H1 (cell line): ENCODE results near the gene HDAC9. TPM values are rescaled to one million over a fixed set of nuclear protein-coding genes. Genes with fewer than 3 reads are reported as not detected.

ENCODE experiments used
- BCL11A ChIP-seq, 2 experiments: IDR thresholded peaks; one replicate each; pipeline ENCODE4 v1.6.1; 2011; ENCODE audit warnings: low read depth in 2 of 2, low read length in 2 of 2, mild to moderate bottlenecking in 2 of 2
- EZH2 ChIP-seq: fragments of 200-600 bp; sonication (generic); IDR thresholded peaks from 2 replicates; pipeline ENCODE4 v1.7.1; 2012; ENCODE audit warnings: low read depth, mild to moderate bottlenecking, moderate library complexity, low read length, inconsistent platforms; ENCODE audit not compliant: severe bottlenecking
- GTF2F1 ChIP-seq: IDR thresholded peaks from 2 replicates; pipeline ENCODE4 v1.6.1; 2012; ENCODE audit warnings: low read depth, low read length, improper control_type of control experiment, borderline replicate concordance
- HDAC6 ChIP-seq: IDR thresholded peaks from one replicate; pipeline ENCODE4 v1.7.1; 2012; ENCODE audit warnings: low read depth, mild to moderate bottlenecking, inconsistent platforms, low read length, moderate library complexity
- KDM4A ChIP-seq: IDR thresholded peaks from one replicate; pipeline ENCODE4 v1.7.1; 2012; ENCODE audit warnings: low read depth, mild to moderate bottlenecking, moderate library complexity, low read length, inconsistent platforms; ENCODE audit not compliant: severe bottlenecking
- PHF8 ChIP-seq: fragments of 200-600 bp; sonication (generic); conservative IDR thresholded peaks from 2 replicates; pipeline ENCODE4 v1.7.1; 2012; ENCODE audit warnings: low read depth, mild to moderate bottlenecking, inconsistent platforms, low read length, moderate library complexity
- POLR2A ChIP-seq, 2 experiments: IDR thresholded peaks; 1 replicate in 1 of 2; 2 replicates in 1 of 2; pipeline ENCODE4 v1.6.1; 2011; ENCODE audit warnings: low read depth in 2 of 2, low read length in 2 of 2, mild to moderate bottlenecking in 2 of 2; ENCODE audit errors: control extremely low read depth in 1 of 2
- RFX5 ChIP-seq: IDR thresholded peaks from 2 replicates; pipeline ENCODE4 v1.6.1; 2011; ENCODE audit warnings: low read depth, low read length, improper control_type of control experiment, borderline replicate concordance
- SIRT6 ChIP-seq: IDR thresholded peaks from one replicate; pipeline ENCODE4 v1.7.1; 2012; ENCODE audit warnings: low read length, inconsistent platforms
- polyA plus RNA-seq, 7 experiments: library from polyadenylated mRNA; depleted of rRNA in 3 of 7; stranded (reverse) in 5 of 7; unstranded in 2 of 7; fragments of >200 nt in 5 of 7; fragments of 200-250 nt in 2 of 7; gene quantifications; 1 replicate in 5 of 7; 2 replicates in 1 of 7; 4 replicates in 1 of 7; pipeline versions ENCODE4 v1.2.1 to v1.2.3, GENCODE V29; 2011 to 2013; ENCODE audit warnings: missing spikeins in 2 of 7, mixed read lengths in 2 of 7
- total RNA-seq: library from RNA; stranded (reverse); fragmentation: NEBNext Ultra II Directional; extraction: Animal tissue kit (Norgen Biotek cat#: 25700); gene quantifications from 2 replicates; pipeline ENCODE4 v1.2.1, GENCODE V29; 2021
- TF ChIP-seq, protein P1 (sequence below): fragments of 300-600 bp; sonication (generic); IDR thresholded peaks from 2 replicates; pipeline ENCODE4 v1.7.1; 2012; ENCODE audit warnings: low read length, moderate library complexity, mild to moderate bottlenecking, inconsistent platforms; ENCODE audit not compliant: insufficient replicate concordance
- TF ChIP-seq, protein P2 (sequence below): IDR thresholded peaks from 2 replicates; pipeline ENCODE4 v1.6.1; 2011; ENCODE audit warnings: low read length, improper control_type of control experiment

Gene HDAC9
- total and polyA plus RNA-seq, 2 of the 8 experiments (the other 6 are each of a cell fraction or from before 2014, with no cell fraction given), result 9.5 to 13.1 TPM

DNA sequence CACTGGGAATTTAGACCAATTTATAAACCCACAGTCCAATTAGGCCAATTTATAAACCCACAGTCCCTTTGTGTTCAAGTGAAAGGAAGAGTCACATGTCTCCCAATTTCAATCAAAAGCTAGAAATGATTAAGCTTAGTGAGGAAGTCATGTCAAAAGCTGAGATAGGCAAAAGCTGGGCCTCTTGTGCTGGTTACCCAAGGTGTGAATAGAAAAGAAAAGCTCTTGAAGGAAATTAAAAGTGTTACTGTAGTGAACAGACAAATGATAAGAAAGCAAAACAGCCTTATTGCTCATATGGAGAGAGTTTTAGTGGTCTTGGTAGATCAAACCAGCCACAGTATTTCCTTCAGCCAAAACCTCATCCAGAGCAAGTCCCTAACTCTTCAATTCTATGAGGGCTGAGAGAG is 245.0 kb downstream of the HDAC9 start (continued):
- TF ChIP-seq, protein P1, sequence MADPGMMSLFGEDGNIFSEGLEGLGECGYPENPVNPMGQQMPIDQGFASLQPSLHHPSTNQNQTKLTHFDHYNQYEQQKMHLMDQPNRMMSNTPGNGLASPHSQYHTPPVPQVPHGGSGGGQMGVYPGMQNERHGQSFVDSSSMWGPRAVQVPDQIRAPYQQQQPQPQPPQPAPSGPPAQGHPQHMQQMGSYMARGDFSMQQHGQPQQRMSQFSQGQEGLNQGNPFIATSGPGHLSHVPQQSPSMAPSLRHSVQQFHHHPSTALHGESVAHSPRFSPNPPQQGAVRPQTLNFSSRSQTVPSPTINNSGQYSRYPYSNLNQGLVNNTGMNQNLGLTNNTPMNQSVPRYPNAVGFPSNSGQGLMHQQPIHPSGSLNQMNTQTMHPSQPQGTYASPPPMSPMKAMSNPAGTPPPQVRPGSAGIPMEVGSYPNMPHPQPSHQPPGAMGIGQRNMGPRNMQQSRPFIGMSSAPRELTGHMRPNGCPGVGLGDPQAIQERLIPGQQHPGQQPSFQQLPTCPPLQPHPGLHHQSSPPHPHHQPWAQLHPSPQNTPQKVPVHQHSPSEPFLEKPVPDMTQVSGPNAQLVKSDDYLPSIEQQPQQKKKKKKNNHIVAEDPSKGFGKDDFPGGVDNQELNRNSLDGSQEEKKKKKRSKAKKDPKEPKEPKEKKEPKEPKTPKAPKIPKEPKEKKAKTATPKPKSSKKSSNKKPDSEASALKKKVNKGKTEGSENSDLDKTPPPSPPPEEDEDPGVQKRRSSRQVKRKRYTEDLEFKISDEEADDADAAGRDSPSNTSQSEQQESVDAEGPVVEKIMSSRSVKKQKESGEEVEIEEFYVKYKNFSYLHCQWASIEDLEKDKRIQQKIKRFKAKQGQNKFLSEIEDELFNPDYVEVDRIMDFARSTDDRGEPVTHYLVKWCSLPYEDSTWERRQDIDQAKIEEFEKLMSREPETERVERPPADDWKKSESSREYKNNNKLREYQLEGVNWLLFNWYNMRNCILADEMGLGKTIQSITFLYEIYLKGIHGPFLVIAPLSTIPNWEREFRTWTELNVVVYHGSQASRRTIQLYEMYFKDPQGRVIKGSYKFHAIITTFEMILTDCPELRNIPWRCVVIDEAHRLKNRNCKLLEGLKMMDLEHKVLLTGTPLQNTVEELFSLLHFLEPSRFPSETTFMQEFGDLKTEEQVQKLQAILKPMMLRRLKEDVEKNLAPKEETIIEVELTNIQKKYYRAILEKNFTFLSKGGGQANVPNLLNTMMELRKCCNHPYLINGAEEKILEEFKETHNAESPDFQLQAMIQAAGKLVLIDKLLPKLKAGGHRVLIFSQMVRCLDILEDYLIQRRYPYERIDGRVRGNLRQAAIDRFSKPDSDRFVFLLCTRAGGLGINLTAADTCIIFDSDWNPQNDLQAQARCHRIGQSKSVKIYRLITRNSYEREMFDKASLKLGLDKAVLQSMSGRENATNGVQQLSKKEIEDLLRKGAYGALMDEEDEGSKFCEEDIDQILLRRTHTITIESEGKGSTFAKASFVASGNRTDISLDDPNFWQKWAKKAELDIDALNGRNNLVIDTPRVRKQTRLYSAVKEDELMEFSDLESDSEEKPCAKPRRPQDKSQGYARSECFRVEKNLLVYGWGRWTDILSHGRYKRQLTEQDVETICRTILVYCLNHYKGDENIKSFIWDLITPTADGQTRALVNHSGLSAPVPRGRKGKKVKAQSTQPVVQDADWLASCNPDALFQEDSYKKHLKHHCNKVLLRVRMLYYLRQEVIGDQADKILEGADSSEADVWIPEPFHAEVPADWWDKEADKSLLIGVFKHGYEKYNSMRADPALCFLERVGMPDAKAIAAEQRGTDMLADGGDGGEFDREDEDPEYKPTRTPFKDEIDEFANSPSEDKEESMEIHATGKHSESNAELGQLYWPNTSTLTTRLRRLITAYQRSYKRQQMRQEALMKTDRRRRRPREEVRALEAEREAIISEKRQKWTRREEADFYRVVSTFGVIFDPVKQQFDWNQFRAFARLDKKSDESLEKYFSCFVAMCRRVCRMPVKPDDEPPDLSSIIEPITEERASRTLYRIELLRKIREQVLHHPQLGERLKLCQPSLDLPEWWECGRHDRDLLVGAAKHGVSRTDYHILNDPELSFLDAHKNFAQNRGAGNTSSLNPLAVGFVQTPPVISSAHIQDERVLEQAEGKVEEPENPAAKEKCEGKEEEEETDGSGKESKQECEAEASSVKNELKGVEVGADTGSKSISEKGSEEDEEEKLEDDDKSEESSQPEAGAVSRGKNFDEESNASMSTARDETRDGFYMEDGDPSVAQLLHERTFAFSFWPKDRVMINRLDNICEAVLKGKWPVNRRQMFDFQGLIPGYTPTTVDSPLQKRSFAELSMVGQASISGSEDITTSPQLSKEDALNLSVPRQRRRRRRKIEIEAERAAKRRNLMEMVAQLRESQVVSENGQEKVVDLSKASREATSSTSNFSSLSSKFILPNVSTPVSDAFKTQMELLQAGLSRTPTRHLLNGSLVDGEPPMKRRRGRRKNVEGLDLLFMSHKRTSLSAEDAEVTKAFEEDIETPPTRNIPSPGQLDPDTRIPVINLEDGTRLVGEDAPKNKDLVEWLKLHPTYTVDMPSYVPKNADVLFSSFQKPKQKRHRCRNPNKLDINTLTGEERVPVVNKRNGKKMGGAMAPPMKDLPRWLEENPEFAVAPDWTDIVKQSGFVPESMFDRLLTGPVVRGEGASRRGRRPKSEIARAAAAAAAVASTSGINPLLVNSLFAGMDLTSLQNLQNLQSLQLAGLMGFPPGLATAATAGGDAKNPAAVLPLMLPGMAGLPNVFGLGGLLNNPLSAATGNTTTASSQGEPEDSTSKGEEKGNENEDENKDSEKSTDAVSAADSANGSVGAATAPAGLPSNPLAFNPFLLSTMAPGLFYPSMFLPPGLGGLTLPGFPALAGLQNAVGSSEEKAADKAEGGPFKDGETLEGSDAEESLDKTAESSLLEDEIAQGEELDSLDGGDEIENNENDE, result no peak
- TF ChIP-seq BCL11A (IDR thresholded peaks at IDR 0.05; ENCODE audit: low read depth in 2 of 2, low read length in 2 of 2) (no peak), RFX5 (no peak), PHF8 (no peak), EZH2 (no peak), POLR2A (IDR thresholded peaks at IDR 0.05; ENCODE audit: control extremely low read depth in 1 of 2, low read depth in 2 of 2, low read length in 2 of 2) (no peak), SIRT6 (no peak), KDM4A (no peak), HDAC6 (no peak), GTF2F1 (no peak)
- TF ChIP-seq, protein P2, sequence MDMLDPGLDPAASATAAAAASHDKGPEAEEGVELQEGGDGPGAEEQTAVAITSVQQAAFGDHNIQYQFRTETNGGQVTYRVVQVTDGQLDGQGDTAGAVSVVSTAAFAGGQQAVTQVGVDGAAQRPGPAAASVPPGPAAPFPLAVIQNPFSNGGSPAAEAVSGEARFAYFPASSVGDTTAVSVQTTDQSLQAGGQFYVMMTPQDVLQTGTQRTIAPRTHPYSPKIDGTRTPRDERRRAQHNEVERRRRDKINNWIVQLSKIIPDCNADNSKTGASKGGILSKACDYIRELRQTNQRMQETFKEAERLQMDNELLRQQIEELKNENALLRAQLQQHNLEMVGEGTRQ, result no peak
